Aortic smooth muscle cell (primary cell): ENCODE data around the gene RNF146. TPM values are rescaled to one million over a fixed set of nuclear protein-coding genes. Genes with fewer than 3 reads are reported as not detected.

ENCODE experiments used
- total RNA-seq: library from RNA; depleted of rRNA; stranded (reverse); fragments of >200 nt; gene quantifications from 2 replicates; pipeline ENCODE4 v1.2.3, GENCODE V29; 2014

Gene RNF146
- total RNA-seq, result 47.7 and 57.9 TPM in 2 replicates

GRCh38 chr6:127266178-127266891 is at the start of gene RNF146:
TSS of gene RNF146 (plus strand) at chr6:127266864. CDS start at chr6:127280339, 13,475 bp downstream.

Other genes with a start within 250 kb of the RNF146 start
- 0.06 and 0.13 TPM in 2 replicates for gene RSPO3, start 148.2 kb upstream of the RNF146 start, total RNA-seq
- gene ECHDC1, start 76.7 kb downstream of the RNF146 start, total RNA-seq, result 44.1 and 46.0 TPM in 2 replicates
- 1.5 and 2.4 TPM in 2 replicates for gene KIAA0408, start 192.5 kb downstream of the RNF146 start, total RNA-seq